ENCODE measurements around the gene SCYGR2.
"Not testable (repeated sequence)": the region's sequence is repeated elsewhere in the genome, so short reads cannot be mapped to it uniquely, and the experiment has no call there.

The SCYGR2 gene, protein sequence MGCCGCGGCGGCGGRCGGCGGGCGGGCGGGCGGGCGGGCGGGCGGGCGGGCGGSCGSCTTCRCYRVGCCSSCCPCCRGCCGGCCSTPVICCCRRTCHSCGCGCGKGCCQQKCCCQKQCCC

DNA sequence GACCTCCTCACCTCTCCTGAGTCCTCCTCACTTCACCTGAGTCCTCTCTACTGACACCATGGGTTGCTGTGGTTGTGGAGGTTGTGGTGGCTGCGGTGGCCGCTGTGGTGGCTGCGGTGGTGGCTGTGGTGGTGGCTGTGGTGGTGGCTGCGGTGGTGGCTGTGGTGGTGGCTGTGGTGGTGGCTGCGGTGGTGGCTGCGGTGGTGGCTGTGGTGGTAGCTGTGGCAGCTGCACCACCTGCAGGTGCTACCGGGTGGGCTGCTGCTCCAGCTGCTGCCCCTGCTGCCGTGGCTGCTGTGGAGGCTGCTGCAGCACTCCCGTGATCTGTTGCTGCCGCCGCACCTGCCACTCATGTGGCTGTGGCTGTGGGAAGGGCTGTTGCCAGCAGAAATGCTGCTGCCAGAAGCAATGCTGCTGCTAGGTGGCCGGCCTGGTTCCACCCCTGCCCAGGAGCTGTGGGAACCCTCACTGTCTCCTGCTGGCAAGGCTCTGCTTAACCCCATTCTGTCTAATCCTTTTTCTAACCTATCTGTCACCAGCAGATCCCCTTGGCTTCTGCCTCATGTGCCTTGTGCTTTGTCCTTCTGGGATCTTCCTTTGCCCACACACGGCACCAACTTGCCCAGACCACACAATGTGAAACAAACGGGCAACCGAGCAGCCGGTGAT, at the start of gene SCYGR2:
Gene SCYGR2, plus strand, starts transcription at position 59 of the 669 bp plus-strand sequence. Its CDS starts 0 bp downstream, at position 59.
- H3K36me3 ChIP-seq (replicated peaks); H3K4me3 ChIP-seq (ENCODE audit: low read depth, low read length); DNase-seq; H3K27me3 ChIP-seq (replicated peaks); H3K27ac ChIP-seq; in situ Hi-C loops (cut with HindIII; ENCODE audit: low pct_ligation_motif_present, low sequenced_read_pairs): not testable (repeated sequence)

DNA sequence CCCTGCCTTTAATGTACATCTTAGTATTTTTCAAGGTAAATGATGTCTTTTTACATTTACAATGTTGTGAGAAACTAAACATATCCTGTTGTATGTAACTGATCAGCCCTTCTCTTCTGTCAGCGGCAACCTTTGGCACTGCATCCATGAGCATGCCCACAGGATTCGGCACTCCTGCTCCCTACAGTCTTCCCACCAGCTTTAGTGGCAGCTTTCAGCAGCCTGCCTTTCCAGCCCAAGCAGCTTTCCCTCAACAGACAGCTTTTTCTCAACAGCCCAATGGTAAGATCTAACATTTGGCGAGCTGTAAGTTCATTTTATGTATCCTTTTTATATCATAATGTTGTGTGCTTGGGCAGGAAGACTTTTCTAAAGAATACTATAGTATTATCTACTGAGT, 46.9 kb upstream of the SCYGR2 start:
- TF ChIP-seq, protein P1, sequence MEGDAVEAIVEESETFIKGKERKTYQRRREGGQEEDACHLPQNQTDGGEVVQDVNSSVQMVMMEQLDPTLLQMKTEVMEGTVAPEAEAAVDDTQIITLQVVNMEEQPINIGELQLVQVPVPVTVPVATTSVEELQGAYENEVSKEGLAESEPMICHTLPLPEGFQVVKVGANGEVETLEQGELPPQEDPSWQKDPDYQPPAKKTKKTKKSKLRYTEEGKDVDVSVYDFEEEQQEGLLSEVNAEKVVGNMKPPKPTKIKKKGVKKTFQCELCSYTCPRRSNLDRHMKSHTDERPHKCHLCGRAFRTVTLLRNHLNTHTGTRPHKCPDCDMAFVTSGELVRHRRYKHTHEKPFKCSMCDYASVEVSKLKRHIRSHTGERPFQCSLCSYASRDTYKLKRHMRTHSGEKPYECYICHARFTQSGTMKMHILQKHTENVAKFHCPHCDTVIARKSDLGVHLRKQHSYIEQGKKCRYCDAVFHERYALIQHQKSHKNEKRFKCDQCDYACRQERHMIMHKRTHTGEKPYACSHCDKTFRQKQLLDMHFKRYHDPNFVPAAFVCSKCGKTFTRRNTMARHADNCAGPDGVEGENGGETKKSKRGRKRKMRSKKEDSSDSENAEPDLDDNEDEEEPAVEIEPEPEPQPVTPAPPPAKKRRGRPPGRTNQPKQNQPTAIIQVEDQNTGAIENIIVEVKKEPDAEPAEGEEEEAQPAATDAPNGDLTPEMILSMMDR (IDR thresholded peaks at IDR 0.05; ENCODE audit: low read depth, low read length, missing control alignments): no peak
- DNase-seq: no peak
- Histone ChIP-seq H3K27ac (no peak overlapping the region), H3K4me3 (ENCODE audit: low read depth, low read length) (no peak overlapping the region), H3K27me3 (replicated peaks) (no peaks in the 10 kb centered on the region), H3K36me3 (replicated peaks) (peaks cover 21% of the 10 kb centered on the region)
- in situ Hi-C loops (cut with HindIII; ENCODE audit: low pct_ligation_motif_present, low sequenced_read_pairs): no loop called here

DNA sequence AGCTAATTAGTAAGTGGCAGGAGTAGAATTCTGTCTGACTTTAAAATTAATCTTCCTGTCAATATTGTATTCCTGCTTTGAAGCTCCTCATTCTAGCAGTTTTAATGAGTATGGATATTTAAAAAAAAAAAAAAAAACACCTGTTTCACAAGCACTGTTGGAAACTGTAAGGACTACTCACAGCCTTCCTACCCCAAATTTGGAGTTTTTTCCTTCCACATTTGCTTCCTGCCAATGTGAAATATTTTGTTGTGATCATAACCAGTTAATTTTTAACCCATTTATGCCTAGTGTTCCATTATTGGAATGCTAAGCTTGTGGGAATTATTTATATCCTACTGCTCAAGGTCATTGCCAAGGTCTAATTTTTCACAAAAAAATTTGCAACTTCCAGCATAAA, 36.1 kb upstream of the SCYGR2 start:
- no peak overlapping the region for H3K27ac ChIP-seq
- in situ Hi-C loops (cut with HindIII; ENCODE audit: low pct_ligation_motif_present, low sequenced_read_pairs): no loop called here

DNA sequence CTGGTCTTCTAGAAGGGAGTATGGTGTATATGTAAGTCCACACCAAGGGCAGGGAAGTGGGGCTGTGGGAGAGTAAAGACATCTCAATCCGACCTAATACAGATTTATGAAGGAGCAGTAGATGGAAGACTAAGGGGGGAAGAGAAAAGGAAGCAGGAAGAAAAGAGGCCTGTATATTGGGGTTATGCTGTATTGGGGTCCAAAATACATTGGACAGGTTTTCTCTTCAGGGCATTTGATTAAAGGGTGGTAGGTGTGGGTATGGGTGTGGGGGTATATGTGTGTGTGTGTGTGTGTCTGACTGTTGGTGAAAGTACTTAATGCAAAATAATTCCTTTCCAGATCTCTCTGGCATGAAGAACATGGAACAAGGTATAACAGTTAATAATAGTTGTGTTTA, 33.6 kb upstream of the SCYGR2 start:
- H3K36me3 ChIP-seq (replicated peaks): no peaks in the 10 kb centered on the region
- no peak for DNase-seq
- H3K27ac ChIP-seq: no peak overlapping the region
- no peak overlapping the region for H3K4me3 ChIP-seq (ENCODE audit: low read depth, low read length)
- H3K27me3 ChIP-seq (replicated peaks): no peaks in the 10 kb centered on the region
- in situ Hi-C loops (cut with HindIII; ENCODE audit: low pct_ligation_motif_present, low sequenced_read_pairs): no loop called here
- TF ChIP-seq, protein P1 (IDR thresholded peaks at IDR 0.05; ENCODE audit: low read depth, low read length, missing control alignments): no peak

More for the DNA sequence above, 36.1 kb upstream of the SCYGR2 start:
- TF ChIP-seq, protein P1 (IDR thresholded peaks at IDR 0.05; ENCODE audit: low read depth, low read length, missing control alignments): no peak
- Histone ChIP-seq H3K27me3 (replicated peaks) (no peaks in the 10 kb centered on the region), H3K4me3 (ENCODE audit: low read depth, low read length) (no peak overlapping the region), H3K36me3 (replicated peaks) (no peaks in the 10 kb centered on the region)
- no peak for DNase-seq

DNA sequence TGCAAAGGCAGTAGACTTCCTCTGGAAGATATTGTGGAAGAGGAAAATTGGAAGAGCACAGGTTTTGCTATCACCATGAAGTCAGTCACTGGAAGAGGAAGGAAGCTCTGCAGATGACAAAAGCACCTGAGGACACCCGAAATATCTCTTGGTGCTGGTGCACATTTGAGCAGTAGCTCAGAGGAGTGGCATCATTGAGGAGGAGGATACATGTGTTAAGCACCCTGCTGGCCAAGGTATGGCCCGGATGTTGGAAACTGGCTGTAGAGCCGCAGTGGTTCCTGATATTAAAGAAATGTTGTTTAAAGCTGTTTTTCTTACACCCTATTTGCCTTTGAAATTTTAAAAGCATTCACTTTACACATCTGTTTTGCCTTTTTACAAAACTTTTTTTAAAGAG, 32.7 kb upstream of the SCYGR2 start:
- Histone ChIP-seq H3K27me3 (replicated peaks) (no peaks in the 10 kb centered on the region), H3K27ac (no peak overlapping the region), H3K36me3 (replicated peaks) (no peaks in the 10 kb centered on the region), H3K4me3 (ENCODE audit: low read depth, low read length) (no peak overlapping the region)
- in situ Hi-C loops (cut with HindIII; ENCODE audit: low pct_ligation_motif_present, low sequenced_read_pairs): no loop called here
- TF ChIP-seq, protein P1 (IDR thresholded peaks at IDR 0.05; ENCODE audit: low read depth, low read length, missing control alignments): no peak
- no peak for DNase-seq

DNA sequence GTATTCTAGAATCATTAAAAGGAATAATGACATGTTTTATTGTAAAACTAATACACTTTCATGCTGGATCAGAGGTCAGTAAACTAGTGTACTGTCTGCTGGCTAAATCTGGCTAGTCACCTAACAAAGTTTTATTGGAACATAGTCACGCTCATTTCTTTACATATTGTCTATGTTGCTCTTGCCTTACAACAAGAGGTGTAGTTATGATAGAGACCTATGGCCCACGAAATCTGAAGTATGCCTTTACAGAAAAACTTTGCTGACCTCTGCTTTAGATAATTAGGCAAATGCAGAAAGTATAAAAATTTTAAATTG, 29.9 kb upstream of the SCYGR2 start:
- TF ChIP-seq, protein P1 (IDR thresholded peaks at IDR 0.05; ENCODE audit: low read depth, low read length, missing control alignments): no peak
- no peak for DNase-seq

More for the DNA sequence above, 29.9 kb upstream of the SCYGR2 start:
- in situ Hi-C loops (cut with HindIII; ENCODE audit: low pct_ligation_motif_present, low sequenced_read_pairs): no loop called here
- H3K27me3 ChIP-seq (replicated peaks): no peaks in the 10 kb centered on the region
- H3K36me3 ChIP-seq (replicated peaks): no peaks in the 10 kb centered on the region
- H3K27ac ChIP-seq: no peak overlapping the region
- H3K4me3 ChIP-seq (ENCODE audit: low read depth, low read length): no peak overlapping the region

All from brain microvascular endothelial cell (primary cell).